SH-SY5Y (cell line): ENCODE data around the gene BMPR1B.
A peak's percentile ranks its signal among the peaks of the same experiment; 100 is the strongest.

Experiments
- GATA2 ChIP-seq: IDR thresholded peaks from 2 replicates; pipeline ENCODE4 v1.6.1; 2011; ENCODE audit warnings: mild to moderate bottlenecking, low read depth, low read length
- GATA3 ChIP-seq: IDR thresholded peaks from 2 replicates; pipeline ENCODE4 v1.6.1; 2011; ENCODE audit warnings: low read depth, mild to moderate bottlenecking, low read length, moderate library complexity

BMPR1B gene

DNA sequence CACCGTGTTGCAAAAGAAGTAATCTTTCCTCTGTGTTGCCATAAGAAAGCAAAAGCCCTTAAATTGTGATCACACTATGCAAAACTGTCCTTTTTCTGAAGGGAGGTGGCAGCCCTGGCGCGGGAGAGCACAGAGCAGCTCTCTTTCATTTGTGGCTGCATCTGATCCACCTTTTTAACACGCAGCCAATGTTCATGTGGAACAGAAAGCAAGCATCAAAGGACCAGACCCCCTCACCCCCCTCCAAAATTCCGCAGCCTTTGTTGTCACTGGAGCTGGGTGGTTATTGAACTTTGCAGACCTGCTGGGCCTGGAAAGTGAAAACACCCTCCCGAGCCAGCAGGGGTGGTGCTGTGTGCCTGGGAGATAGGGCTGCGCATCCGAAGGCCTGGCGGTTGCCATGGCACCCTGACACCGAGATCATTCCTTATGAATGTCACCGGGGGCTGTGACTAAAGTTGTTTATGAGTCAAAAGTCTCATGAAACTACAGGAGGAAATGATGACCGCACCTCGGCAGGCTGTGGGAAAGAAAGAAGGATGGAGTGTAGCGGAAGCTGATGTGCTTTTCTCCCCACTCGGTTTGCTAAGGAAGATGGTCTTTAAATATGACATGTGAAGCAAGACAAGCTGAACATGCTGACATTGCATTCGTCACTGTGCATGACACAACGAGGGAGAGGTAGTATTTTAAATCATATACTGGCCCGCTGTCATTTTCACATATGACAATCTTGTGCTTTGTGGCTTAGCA, 423.7 kb downstream of the BMPR1B start:
- TF ChIP-seq GATA3 (no peak), GATA2 (no peak)

- TF ChIP-seq GATA2 (no peak), GATA3 (no peak)
Measured at GRCh38 chr4:95181996-95182306, 424.2 kb downstream of the BMPR1B start.

DNA sequence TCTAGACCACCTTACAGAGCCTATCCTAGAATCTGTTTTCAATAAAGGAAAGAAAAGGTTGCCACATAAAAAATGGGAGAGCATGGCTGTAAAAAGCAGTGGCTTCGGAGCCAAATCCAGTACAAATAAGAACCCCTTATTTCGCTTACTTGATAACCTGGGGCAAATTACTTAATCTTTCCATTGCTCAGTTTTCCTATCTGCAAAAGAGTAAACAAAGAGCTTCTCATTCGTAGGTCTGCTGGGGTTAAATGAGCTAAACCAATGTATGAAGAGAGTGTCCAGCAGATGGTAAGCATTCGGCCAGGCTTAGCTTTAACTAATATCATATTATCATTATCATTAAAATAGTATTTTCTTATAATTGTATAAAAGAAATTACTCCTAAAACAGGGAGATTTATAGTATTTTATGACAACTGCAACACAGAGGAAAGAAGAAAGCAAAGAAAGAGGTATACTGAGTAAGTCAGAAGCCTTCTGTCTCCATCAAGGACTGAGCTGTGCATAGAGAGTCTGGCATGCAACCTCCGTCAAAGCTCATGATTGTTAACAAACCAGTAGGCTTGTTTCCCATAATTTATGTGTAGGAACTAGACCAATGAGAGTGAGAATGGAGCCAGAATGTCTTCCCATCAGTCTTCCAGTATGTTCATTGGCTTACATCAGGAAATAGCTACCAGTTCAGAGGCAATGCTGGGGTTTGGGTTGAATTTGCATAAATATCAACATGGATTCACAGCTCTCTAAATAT, 426.1 kb downstream of the BMPR1B start:
- TF ChIP-seq GATA2 (no peak), GATA3 (no peak)

DNA sequence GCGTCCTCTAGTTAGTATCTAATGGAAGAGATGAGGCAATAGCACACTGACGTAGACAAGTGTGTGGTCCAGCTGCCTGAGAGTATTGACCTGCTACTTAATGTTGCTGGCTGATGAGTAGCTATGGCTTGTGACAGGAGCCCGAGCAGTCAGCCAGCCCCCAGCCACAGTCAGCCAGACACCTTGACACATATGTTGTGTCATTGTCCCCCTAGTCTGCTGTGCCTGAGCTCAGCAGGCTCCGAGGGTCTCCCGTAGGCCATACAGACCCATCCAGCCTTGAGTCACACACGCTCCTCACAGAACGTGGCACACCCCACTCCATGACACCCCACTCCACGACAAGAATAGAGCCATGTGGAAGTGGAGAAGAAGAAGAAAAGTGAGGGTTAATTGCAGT, 428.9 kb downstream of the BMPR1B start:
- TF ChIP-seq GATA2: no peak
- TF ChIP-seq GATA3: no peak

- no peak for TF ChIP-seq GATA3
- TF ChIP-seq GATA2: no peak
Measured at GRCh38 chr4:95188701-95189370, 431.1 kb downstream of the BMPR1B start.

DNA sequence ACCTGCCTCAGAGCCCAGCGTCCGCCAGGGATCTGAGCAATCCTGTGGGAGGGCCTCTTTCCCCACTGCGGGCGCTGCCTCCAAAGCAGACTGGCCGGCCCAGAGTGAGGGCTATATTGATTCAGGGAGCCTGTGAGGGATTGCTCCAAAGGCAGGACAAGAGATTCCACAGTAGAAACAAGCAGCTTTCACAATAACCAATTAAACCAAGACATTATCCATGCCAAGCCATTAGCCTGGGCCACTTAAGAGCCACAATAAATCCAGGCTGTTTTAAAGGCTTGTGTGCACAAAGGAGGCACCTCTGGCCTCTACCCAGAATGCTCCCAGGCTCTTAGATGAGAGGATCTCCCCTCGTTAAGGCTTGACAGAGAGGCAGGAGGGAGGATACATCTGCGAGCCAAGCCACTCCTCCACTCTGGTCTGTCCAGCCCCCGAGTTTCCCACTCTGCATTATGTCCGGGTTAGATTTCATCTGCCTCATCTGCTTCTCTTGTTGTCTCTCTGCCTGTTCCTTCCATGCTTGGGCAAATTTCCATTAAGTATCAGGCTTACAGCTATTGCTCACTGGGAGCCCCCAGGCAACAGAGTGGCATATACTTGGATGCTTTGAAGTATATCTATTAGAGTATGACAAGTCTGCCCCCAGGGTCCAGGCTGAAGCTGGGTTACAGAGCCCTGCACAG, 433.1 kb downstream of the BMPR1B start:
- TF ChIP-seq GATA3 (no peak; the same call in 1 of the 2 replicates), GATA2 (peak; percentile 88)

GRCh38 chr4:95191537-95191936, 433.8 kb downstream of the BMPR1B start:
- TF ChIP-seq GATA2 (no peak), GATA3 (no peak)

DNA sequence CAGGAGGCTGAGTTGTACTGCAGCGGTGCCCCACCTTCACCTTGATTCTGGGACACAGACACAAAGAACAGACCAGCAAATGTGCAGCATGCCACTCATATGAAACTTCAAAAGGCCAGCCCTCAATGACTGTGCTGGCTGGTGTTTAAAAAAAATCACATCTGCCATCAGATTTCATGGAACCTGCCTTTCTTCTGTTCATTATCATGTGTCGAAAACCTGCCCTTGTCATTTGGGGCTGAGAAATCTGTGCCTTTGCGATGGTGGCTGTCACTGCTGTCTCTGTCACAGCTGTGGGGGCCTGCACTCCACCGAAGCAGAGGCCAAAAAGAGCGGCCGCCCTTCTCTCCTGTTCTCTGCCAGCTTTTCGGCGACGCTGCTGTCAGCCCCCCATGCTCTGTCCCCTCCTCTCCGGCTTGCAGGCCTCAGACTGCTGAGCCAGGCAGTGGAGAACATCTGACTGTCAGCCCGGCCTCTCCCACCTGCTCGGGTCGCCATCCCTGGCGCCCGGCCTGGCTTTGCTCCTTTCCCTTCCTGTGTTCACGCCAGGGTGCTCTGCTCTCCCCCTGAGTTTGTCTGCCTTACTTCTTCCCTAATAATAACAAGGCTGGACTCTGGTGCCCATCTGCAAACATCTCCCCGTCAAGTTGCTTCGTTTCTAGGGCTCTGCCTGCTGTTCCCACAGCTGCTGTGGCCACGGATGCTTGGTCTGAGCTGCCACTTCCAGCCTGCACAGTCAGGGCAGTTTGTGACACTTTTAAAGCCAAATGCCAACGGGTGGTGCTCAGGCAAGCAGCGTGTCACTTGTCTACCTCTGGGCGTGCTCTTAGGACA, 435.9 kb downstream of the BMPR1B start:
- no peak for TF ChIP-seq GATA3
- TF ChIP-seq GATA2: 0 out of 2 replicates have a peak, but pooled peaks have one; percentile 49

DNA sequence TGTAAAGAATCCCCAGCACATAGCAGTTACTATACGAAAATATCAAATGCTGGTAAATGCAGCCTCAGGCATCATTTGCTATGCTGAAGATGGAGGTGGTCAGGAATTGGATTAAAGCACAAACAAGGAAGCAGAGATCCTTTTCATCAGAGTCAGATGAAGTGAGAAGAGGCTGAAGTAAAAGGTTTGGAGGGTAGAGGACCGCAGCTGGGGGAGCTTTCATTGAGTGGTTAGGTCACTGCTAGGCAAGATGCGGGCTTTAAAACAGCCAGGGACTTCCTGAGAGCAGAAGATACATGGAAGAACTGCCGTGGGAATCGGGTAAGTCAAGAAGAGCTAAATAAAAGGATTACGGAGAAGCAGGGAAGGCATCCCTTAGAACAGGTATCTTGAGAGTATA, 439.6 kb downstream of the BMPR1B start:
- no peak for TF ChIP-seq GATA3
- TF ChIP-seq GATA2: no peak

- TF ChIP-seq GATA2 (no peak), GATA3 (no peak)
Measured at GRCh38 chr4:95198961-95199360, 441.2 kb downstream of the BMPR1B start.

DNA sequence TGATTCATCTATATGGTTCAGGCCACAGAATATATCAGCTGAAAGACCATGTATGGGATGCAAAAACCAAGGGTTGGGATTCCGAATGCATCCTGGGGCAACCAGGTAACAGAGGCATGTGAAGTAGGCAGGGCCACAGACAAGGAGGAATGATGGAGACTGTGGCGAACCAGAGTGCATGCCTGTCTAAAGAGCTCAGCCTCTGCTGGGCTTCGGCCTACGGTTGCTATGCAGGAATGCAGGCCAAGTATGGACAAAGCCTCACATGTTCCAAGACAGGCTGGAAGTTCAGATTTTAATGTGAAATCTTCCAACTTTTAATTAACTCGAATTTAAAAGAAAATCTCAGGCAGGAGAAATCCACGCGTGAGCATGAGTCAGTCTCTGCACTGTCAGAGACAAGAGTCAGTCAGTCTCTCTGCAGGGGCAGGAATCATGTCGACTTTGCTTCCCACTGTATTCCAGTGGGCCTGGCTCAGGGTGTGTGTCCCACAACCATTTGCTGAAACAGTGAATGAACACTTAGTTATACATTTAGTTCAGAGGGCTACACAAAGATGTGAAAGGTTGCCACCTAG, 446.6 kb downstream of the BMPR1B start:
- TF ChIP-seq GATA3 (no peak), GATA2 (no peak)

- no peak for TF ChIP-seq GATA3
Measured at GRCh38 chr4:95204873-95205272, 447.1 kb downstream of the BMPR1B start.
